Liver (tissue), 9 donors: Measurements from ENCODE around the gene PRIM2. TPM values are rescaled to one million over a fixed set of nuclear protein-coding genes. Genes with fewer than 3 reads are reported as not detected.
"Not testable (repeated sequence)": the region's sequence is repeated elsewhere in the genome, so short reads cannot be mapped to it uniquely, and the experiment has no call there.

Experiments
- DNase-seq: peaks from one replicate; pipeline ENCODE4 v3.0.0-alpha.2; 2017; ENCODE audit warnings: low spot score
- H3K27ac ChIP-seq, 2 donors: one replicate each; pipeline ENCODE4 v1.7.0; 2013; ENCODE audit warnings: inconsistent platforms in 2 of 2, low read length in 2 of 2, control low read depth in 1 of 2, low read depth in 1 of 2, mild to moderate bottlenecking in 1 of 2
- H3K27me3 ChIP-seq, 4 donors: one replicate each; pipeline versions ENCODE4 v1.6.1 to v1.7.0; 2013; ENCODE audit warnings: low read length in 3 of 4, inconsistent platforms in 1 of 4, mild to moderate bottlenecking in 1 of 4, moderate library complexity in 1 of 4; ENCODE audit not compliant: control insufficient read depth in 4 of 4, insufficient read depth in 4 of 4
- H3K36me3 ChIP-seq, 4 donors: one replicate each; pipeline versions ENCODE4 v1.6.1 to v1.7.0; 2013; ENCODE audit warnings: low read length in 3 of 4, mild to moderate bottlenecking in 3 of 4, low read depth in 1 of 4, moderate library complexity in 1 of 4; ENCODE audit not compliant: control insufficient read depth in 4 of 4, insufficient read depth in 3 of 4
- H3K4me1 ChIP-seq, 4 donors: one replicate each; pipeline versions ENCODE4 v1.6.1 to v1.7.0; 2013; ENCODE audit warnings: low read length in 3 of 4, mild to moderate bottlenecking in 3 of 4, moderate library complexity in 1 of 4; ENCODE audit not compliant: control insufficient read depth in 4 of 4, insufficient read depth in 4 of 4
- H3K4me3 ChIP-seq, 3 donors: one replicate each; pipeline versions ENCODE4 v1.6.1 to v1.7.0; 2013; ENCODE audit warnings: low read length in 3 of 3, control low read depth in 1 of 3, low read depth in 1 of 3, mild to moderate bottlenecking in 1 of 3
- H3K9ac ChIP-seq, 2 donors: one replicate each; pipeline ENCODE4 v1.7.0; 2013; ENCODE audit warnings: low read length in 2 of 2, mild to moderate bottlenecking in 2 of 2, moderate library complexity in 2 of 2, control low read depth in 1 of 2, low read depth in 1 of 2
- H3K9me3 ChIP-seq, 4 donors: one replicate each; pipeline versions ENCODE4 v1.6.1 to v1.7.0; 2013; ENCODE audit warnings: low read length in 3 of 4; ENCODE audit not compliant: control insufficient read depth in 4 of 4
- WGBS: extraction: QIAGEN DNeasy Blood & Tissue Kit; methylation state at CpG from one replicate; pipeline ENCODE4 v1.1.7; 2013; 5-methylcytosine and 5-hydroxymethylcytosine counted together
- polyA plus RNA-seq, 2 donors: library from polyadenylated mRNA; stranded (reverse) in 1 of 2; unstranded in 1 of 2; fragments of 200-250 nt in 1 of 2; fragments of >200 nt in 1 of 2; fragmentation: Nextera tagmentation in 1 of 2; extraction: Ambion mirVana in 1 of 2; gene quantifications; one replicate each; pipeline versions ENCODE4 v1.2.1 to v1.2.3, GENCODE V29; 2013 to 2015
- total RNA-seq, 2 donors: library from RNA; depleted of rRNA; stranded (reverse); fragments of >200 nt; gene quantifications; one replicate each; pipeline ENCODE4 v1.2.3, GENCODE V29; 2014
- donor health status: healthy.
- donor health status: healthy.
- donor health status: healthy.
- donor health status: healthy.
- donor health status: healthy.

Gene PRIM2
- total and polyA plus RNA-seq, 4 donors, result 1.6 to 13.0 (median 3.5) TPM

- not testable (repeated sequence) for DNase-seq
Measured at GRCh38 chr6:57350443-57350842, 33.0 kb downstream of the PRIM2 start.

DNA sequence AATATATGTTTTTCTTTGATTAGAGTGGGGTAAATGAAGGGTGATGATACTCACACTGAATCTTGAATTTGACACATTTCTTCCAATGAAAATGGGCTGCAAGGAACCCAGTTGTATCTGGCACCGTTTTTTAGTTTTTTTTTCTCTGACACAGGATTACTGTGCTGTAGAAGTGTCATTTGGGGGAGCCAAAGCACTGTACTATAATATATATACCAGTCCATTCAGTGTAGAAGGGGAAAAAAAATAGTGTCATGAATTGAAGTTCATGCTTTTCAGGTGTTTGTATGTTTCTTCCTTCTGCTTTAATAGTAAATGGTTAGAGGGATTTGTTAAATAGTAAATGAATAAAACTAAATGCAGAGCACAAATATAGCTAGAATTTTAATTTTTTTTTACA is 35.2 kb downstream of the PRIM2 start:
- H3K4me3 ChIP-seq, H3K9ac ChIP-seq, H3K27me3 ChIP-seq, H3K36me3 ChIP-seq, DNase-seq, H3K27ac ChIP-seq, H3K4me1 ChIP-seq, H3K9me3 ChIP-seq: not testable (repeated sequence)
- 47% methylated on average over 1 of the region's 1 CpG for WGBS

More at GRCh38 chr6:57350443-57350842, 33.0 kb downstream of the PRIM2 start:
- not testable (repeated sequence) for H3K27ac ChIP-seq, H3K4me1 ChIP-seq, H3K4me3 ChIP-seq, H3K36me3 ChIP-seq, H3K9me3 ChIP-seq, H3K9ac ChIP-seq, H3K27me3 ChIP-seq
- WGBS, result 73% methylated on average over 6 of the region's 6 CpGs

DNA sequence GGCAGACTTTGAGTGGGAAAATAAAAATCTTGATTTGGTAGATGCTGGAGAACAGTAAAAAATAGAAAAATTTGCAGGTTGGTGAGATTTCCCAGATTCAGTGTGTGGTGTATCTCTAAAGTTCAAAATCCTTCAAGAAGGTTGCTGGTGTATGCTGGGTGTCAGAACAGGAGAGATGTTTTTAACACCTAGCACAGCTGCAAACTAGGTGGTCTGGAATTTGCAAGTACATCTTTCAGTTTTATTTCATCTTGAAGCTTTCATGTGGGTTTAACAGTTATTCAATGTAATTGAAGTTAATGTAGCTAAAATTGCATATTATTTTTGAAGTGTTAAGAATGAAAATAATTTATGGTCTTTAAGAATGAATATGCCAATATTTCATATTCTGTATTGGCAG is 40.9 kb downstream of the PRIM2 start:
- not testable (repeated sequence) for H3K9ac ChIP-seq, DNase-seq, H3K27me3 ChIP-seq, H3K4me3 ChIP-seq, H3K36me3 ChIP-seq, H3K4me1 ChIP-seq, H3K27ac ChIP-seq, H3K9me3 ChIP-seq

- not testable (repeated sequence) for H3K36me3 ChIP-seq, H3K4me3 ChIP-seq, H3K4me1 ChIP-seq, H3K27ac ChIP-seq, DNase-seq, H3K27me3 ChIP-seq, H3K9me3 ChIP-seq, H3K9ac ChIP-seq
Measured at GRCh38 chr6:57359766-57360165, 42.3 kb downstream of the PRIM2 start.

DNA sequence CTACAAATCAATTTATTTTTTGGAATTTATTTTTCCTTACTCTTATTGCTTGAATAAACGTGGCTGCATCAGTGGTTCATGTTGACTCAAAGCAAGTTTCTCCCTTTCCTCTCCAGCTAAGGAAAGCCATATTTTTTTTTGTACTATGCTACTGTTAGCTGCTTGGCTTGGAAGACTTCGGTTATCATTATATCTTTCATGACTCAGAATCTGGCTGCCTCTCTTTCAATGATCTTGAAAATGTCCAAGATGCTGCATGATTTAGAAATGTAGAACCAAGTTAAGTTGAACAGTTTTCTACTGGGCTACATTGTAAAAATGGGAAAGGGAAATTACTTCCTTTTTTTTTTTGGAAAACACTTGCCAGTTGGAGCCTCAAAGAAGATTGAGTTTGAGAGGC is 44.9 kb downstream of the PRIM2 start:
- H3K27ac ChIP-seq, H3K4me1 ChIP-seq, H3K36me3 ChIP-seq, H3K9ac ChIP-seq, DNase-seq, H3K27me3 ChIP-seq, H3K9me3 ChIP-seq, H3K4me3 ChIP-seq: not testable (repeated sequence)
- WGBS, result 88% methylated on average over 2 of the region's 2 CpGs

DNA sequence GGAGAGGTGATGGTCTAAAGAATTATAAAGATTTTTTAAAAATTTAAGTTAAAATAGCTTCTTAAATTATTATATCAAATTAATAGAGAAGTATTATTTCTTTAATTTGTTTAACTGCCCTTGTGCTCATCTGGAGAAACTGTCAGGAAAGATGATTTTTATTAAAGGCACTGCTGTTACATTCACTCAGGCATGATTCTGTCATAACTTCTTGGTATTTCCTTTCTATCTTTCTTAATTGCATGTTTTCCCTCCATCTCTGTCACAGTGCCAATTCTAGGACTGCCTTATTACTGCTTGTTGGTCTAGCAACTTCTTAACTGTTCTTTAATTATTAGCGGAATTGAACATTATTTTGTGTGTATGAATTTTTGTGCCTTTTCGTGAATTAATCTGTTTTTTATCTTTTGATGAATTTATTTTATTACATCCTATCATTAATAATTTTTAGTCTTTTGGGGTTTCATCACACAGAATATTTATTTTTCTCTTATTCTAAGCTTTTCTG is 47.7 kb downstream of the PRIM2 start:
- H3K4me1 ChIP-seq, H3K4me3 ChIP-seq, H3K27me3 ChIP-seq, H3K9ac ChIP-seq, H3K9me3 ChIP-seq, H3K36me3 ChIP-seq, DNase-seq, H3K27ac ChIP-seq: not testable (repeated sequence)
- 97% methylated on average over 2 of the region's 2 CpGs for WGBS

- not testable (repeated sequence) for H3K9ac ChIP-seq, H3K27me3 ChIP-seq, H3K9me3 ChIP-seq, H3K4me3 ChIP-seq, DNase-seq, H3K4me1 ChIP-seq, H3K36me3 ChIP-seq, H3K27ac ChIP-seq
- WGBS, result 96% methylated on average over 4 of the region's 4 CpGs
Measured at GRCh38 chr6:57368965-57369731, 51.7 kb downstream of the PRIM2 start.

GRCh38 chr6:57371779-57372178 is 54.3 kb downstream of the PRIM2 start:
- H3K4me3 ChIP-seq, DNase-seq, H3K36me3 ChIP-seq, H3K27me3 ChIP-seq, H3K9me3 ChIP-seq, H3K27ac ChIP-seq, H3K4me1 ChIP-seq, H3K9ac ChIP-seq: not testable (repeated sequence)
- WGBS, result 30% methylated on average over 1 of the region's 1 CpG
